Endothelial cell of umbilical vein (primary cell): ENCODE measurements around the gene RCOR2. TPM values are rescaled to one million over a fixed set of nuclear protein-coding genes. Genes with fewer than 3 reads are reported as not detected.

Experiments
- BruUV-seq: library from RNA; stranded (reverse); fragments of 400-500 nt; replicated peaks from 2 replicates; lab custom pipeline; 2021; lab: Mats Ljungman, UMichigan
- CTCF ChIA-PET: fragments of 300-600, 350-600 bp; sonication (Branson Sonifier 250); formaldehyde crosslinking; loops from one replicate; lab custom pipeline; 2021; ENCODE audit warnings: antibody characterized with exemption, inconsistent platforms; lab: Charles Lee
- POLR2A ChIA-PET: fragments of 300-600, 350-600 bp; sonication (Branson Sonifier 250); formaldehyde crosslinking; loops from one replicate; lab custom pipeline; 2021; ENCODE audit warnings: antibody characterized with exemption, inconsistent platforms; lab: Charles Lee
- DNase-seq: peaks from one replicate; pipeline ENCODE4 v3.0.0-alpha.2; 2011; ENCODE audit warnings: low read depth, low spot score
- FAIRE-seq: peaks from 2 replicates; lab custom pipeline; 2011; peaks lifted over from hg19 to GRCh38; lab: Jason Lieb, UNC
- H2AFZ ChIP-seq: 2 replicates; pipeline ENCODE4 v1.6.0; 2012; ENCODE audit warnings: low read depth, low read length, control low read depth, inconsistent platforms
- H3K27ac ChIP-seq: 2 replicates; pipeline ENCODE4 v1.5.1; 2011; ENCODE audit warnings: low read depth, mild to moderate bottlenecking, control low read depth, low read length, moderate library complexity; ENCODE audit not compliant: insufficient read depth
- H3K27me3 ChIP-seq, 2 experiments: 2 replicates each; pipeline versions ENCODE4 v1.6.0 to v1.6.1; 2011; ENCODE audit warnings: low read length in 2 of 2, mixed read lengths in 1 of 2; ENCODE audit not compliant: control insufficient read depth in 2 of 2, insufficient read depth in 2 of 2
- H3K36me3 ChIP-seq, 2 experiments: 2 replicates in 1 of 2; 3 replicates in 1 of 2; pipeline ENCODE4 v1.5.1; 2011; ENCODE audit warnings: low read length in 2 of 2, mild to moderate bottlenecking in 1 of 2, moderate library complexity in 1 of 2; ENCODE audit not compliant: control insufficient read depth in 2 of 2, insufficient read depth in 2 of 2; ENCODE audit errors: extremely low read depth in 1 of 2
- H3K4me1 ChIP-seq: 3 replicates; pipeline ENCODE4 v1.5.1; 2011; ENCODE audit warnings: mild to moderate bottlenecking, low read length; ENCODE audit not compliant: control insufficient read depth, insufficient read depth; ENCODE audit errors: extremely low read depth
- H3K4me2 ChIP-seq: 2 replicates; pipeline ENCODE4 v1.6.1; 2011; ENCODE audit warnings: low read length, control low read depth, mixed read lengths; ENCODE audit not compliant: insufficient read depth
- H3K4me3 ChIP-seq, 3 experiments: fragments of 200-600 bp in 1 of 3; sonication (generic), shearing (Covaris generic) in 1 of 3; replicated peaks in 1 of 3; 2 replicates each; pipeline ENCODE4 v1.5.1; 2011 to 2016; ENCODE audit warnings: control low read depth in 3 of 3, low read length in 3 of 3, mild to moderate bottlenecking in 2 of 3, inconsistent platforms in 1 of 3, low read depth in 1 of 3, moderate library complexity in 1 of 3; ENCODE audit not compliant: insufficient read depth in 1 of 3
- H3K79me2 ChIP-seq: 2 replicates; pipeline ENCODE4 v1.6.0; 2012; ENCODE audit warnings: low read length, inconsistent platforms; ENCODE audit not compliant: control insufficient read depth, insufficient read depth
- H3K9ac ChIP-seq: replicated peaks from 2 replicates; pipeline ENCODE3; 2011; ENCODE audit warnings: low read length, control low read depth; ENCODE audit not compliant: insufficient read depth; ENCODE audit errors: extremely low read depth
- H3K9me1 ChIP-seq: replicated peaks from 3 replicates; pipeline ENCODE4 v1.6.0; 2011; ENCODE audit warnings: mild to moderate bottlenecking, low read length; ENCODE audit not compliant: control insufficient read depth, insufficient read depth; ENCODE audit errors: extremely low read depth
- H3K9me3 ChIP-seq: replicated peaks from 2 replicates; pipeline ENCODE4 v1.5.1; 2012; ENCODE audit warnings: low read length, inconsistent platforms; ENCODE audit not compliant: control insufficient read depth, insufficient read depth
- H4K20me1 ChIP-seq: replicated peaks from 2 replicates; pipeline ENCODE3; 2011; ENCODE audit warnings: mild to moderate bottlenecking, low read length; ENCODE audit not compliant: control insufficient read depth, insufficient read depth; ENCODE audit errors: extremely low read depth
- CTCF ChIP-seq, 2 donors: IDR thresholded peaks; 1 replicate in 1 of 2; 2 replicates in 1 of 2; pipeline ENCODE4 v1.5.1; 2011; ENCODE audit warnings: low read length in 2 of 2, mild to moderate bottlenecking in 2 of 2, moderate library complexity in 2 of 2, control low read depth in 1 of 2, inconsistent platforms in 1 of 2, low read depth in 1 of 2; ENCODE audit not compliant: insufficient read depth in 1 of 2; ENCODE audit errors: extremely low read depth in 1 of 2
- EZH2 ChIP-seq: IDR thresholded peaks from 2 replicates; pipeline ENCODE4 v1.6.1; 2012; ENCODE audit warnings: borderline replicate concordance, low read depth, mild to moderate bottlenecking, moderate library complexity, low read length, inconsistent platforms; ENCODE audit not compliant: severe bottlenecking
- FOS ChIP-seq: IDR thresholded peaks from 2 replicates; pipeline ENCODE4 v1.6.1; 2011; ENCODE audit warnings: mild to moderate bottlenecking, low read length, moderate library complexity, borderline replicate concordance; ENCODE audit not compliant: insufficient read depth
- GATA2 ChIP-seq: IDR thresholded peaks from 2 replicates; pipeline ENCODE4 v1.7.0; 2011; ENCODE audit warnings: low read depth, mild to moderate bottlenecking, moderate library complexity, mixed read lengths, low read length; ENCODE audit not compliant: insufficient read length, insufficient read depth
- JUN ChIP-seq: IDR thresholded peaks from 2 replicates; pipeline ENCODE4 v1.6.1; 2011; ENCODE audit warnings: borderline replicate concordance, low read depth; ENCODE audit not compliant: insufficient read length, insufficient read depth
- MAX ChIP-seq: IDR thresholded peaks from 2 replicates; pipeline ENCODE4 v1.6.1; 2011; ENCODE audit not compliant: insufficient read depth, insufficient read length
- MYC ChIP-seq: IDR thresholded peaks from one replicate; pipeline ENCODE4 v1.6.1; 2011; ENCODE audit warnings: mild to moderate bottlenecking, low read depth, low read length
- POLR2A ChIP-seq: IDR thresholded peaks from 2 replicates; pipeline ENCODE4 v1.6.1; 2012; ENCODE audit warnings: low read depth, mild to moderate bottlenecking, control low read depth, low read length
- POLR2AphosphoS5 ChIP-seq: IDR thresholded peaks from 2 replicates; pipeline ENCODE4 v1.6.1; 2012; ENCODE audit warnings: low read depth, mild to moderate bottlenecking, control low read depth, low read length, moderate library complexity; ENCODE audit not compliant: insufficient read depth
- dilution Hi-C: fragments of 300-500 bp; cut with MboI; formaldehyde crosslinking; loops from one replicate; pipeline ENCODE4 v1.15.0; 2019; ENCODE audit warnings: low sequenced_read_pairs; ENCODE audit not compliant: extremely low pct_ligation_motif_present
- intact Hi-C: fragments of 100-400 bp; cut with micrococcal nuclease; formaldehyde crosslinking; loops from one replicate; pipeline ENCODE4 v1.10.0; 2022
- polyA plus RNA-seq, 4 experiments: library from polyadenylated mRNA; depleted of rRNA in 3 of 4; stranded (reverse) in 3 of 4; unstranded in 1 of 4; fragments of >200 nt; gene quantifications; 2 replicates each; pipeline versions ENCODE4 v1.2.1 to v1.2.3, GENCODE V29; 2011 to 2012; ENCODE audit warnings: missing spikeins in 1 of 4
- total RNA-seq: library from RNA; stranded (reverse); gene quantifications from 2 replicates; pipeline ENCODE4 v1.2.3, GENCODE V29; 2021

The RCOR2 gene
- total and polyA plus RNA-seq, 2 donors (not counting 3 experiments of a cell fraction or from before 2014, with no cell fraction given): 0.13 to 0.63 TPM

- Histone ChIP-seq H2AFZ (no peak overlapping the region), H3K9me3 (no peaks in the 10 kb centered on the region), H3K9me1 (no peaks in the 10 kb centered on the region), H4K20me1 (no peaks in the 10 kb centered on the region), H3K27ac (no peak overlapping the region), H3K4me1 (no peaks in the 10 kb centered on the region), H3K36me3 (no peaks in the 10 kb centered on the region), H3K79me2 (no peaks in the 10 kb centered on the region), H3K9ac (no peak overlapping the region), H3K4me3 (no peak overlapping the region), H3K27me3 (peaks cover 4% of the 10 kb centered on the region in 2 experiments), H3K4me2 (no peak overlapping the region)
- no TSS peak for BruUV-seq
- intact Hi-C loops (no loop called here), dilution Hi-C loops (no loop called here)
- TF ChIP-seq POLR2AphosphoS5 (no peak), POLR2A (no peak), JUN (no peak)
- ChIA-PET POLR2A (no interaction called here), CTCF (interaction anchor here (3.1 kb wide), 1 partner anchor 10 kb away, joined by 11 read pairs; no protein-coding TSS in a partner anchor)
- no peak for DNase-seq
- FAIRE-seq: no peak
These were observed 14.1 kb upstream of the RCOR2 start for GRCh38 chr11:63931045-63931444.

GRCh38 chr11:63929616-63930015, 12.7 kb upstream of the RCOR2 start:
- no peaks in the 10 kb centered on the region for H3K4me1 ChIP-seq
- POLR2A ChIA-PET: no interaction called here
- H3K9me1 ChIP-seq: no peaks in the 10 kb centered on the region
- no peak overlapping the region for H3K27ac ChIP-seq
- dilution Hi-C loops (no loop called here), intact Hi-C loops (no loop called here)
- peak; percentile 8 for FAIRE-seq
- no TSS peak for BruUV-seq
- H4K20me1 ChIP-seq: no peaks in the 10 kb centered on the region
- H3K9me3 ChIP-seq: no peaks in the 10 kb centered on the region
- H3K79me2 ChIP-seq: no peaks in the 10 kb centered on the region
- CTCF ChIA-PET: interaction anchor here (0.8 to 3.1 kb wide), 2 partner anchors 8 to 88 kb away, joined by 3 to 11 read pairs; no protein-coding TSS in a partner anchor
- no peak overlapping the region for H3K4me3 ChIP-seq
- no peak for DNase-seq
- no peaks in the 10 kb centered on the region for H3K36me3 ChIP-seq
- peaks cover 4 to 6% of the 10 kb centered on the region in 2 experiments for H3K27me3 ChIP-seq
- no peak overlapping the region for H3K4me2 ChIP-seq
- no peak overlapping the region for H3K9ac ChIP-seq
- no peak for TF ChIP-seq GATA2
- no peak for TF ChIP-seq FOS
- TF ChIP-seq EZH2: no peak
- TF ChIP-seq POLR2AphosphoS5: no peak
- no peak for TF ChIP-seq MYC
- no peak for TF ChIP-seq CTCF (IDR thresholded peaks at IDR 0.05; ENCODE audit: extremely low read depth in 1 of 2, insufficient read depth in 1 of 2, low read depth in 1 of 2, low read length in 2 of 2)
- TF ChIP-seq POLR2A: no peak
- TF ChIP-seq JUN: no peak
- no peak for TF ChIP-seq MAX
- no peak overlapping the region for H2AFZ ChIP-seq
